Osteoblast (primary cell): ENCODE data around the gene TOR4A. TPM values are rescaled to one million over a fixed set of nuclear protein-coding genes. Genes with fewer than 3 reads are reported as not detected.

Source experiments
- DNase-seq: peaks from one replicate; pipeline ENCODE4 v3.0.0; 2011; ENCODE audit warnings: low spot score, mixed read lengths; ENCODE audit not compliant: insufficient read length; ENCODE audit errors: missing footprints
- H2AFZ ChIP-seq: 2 replicates; pipeline ENCODE4 v1.6.0; 2011; ENCODE audit warnings: mild to moderate bottlenecking, low read length
- H3K27ac ChIP-seq: 2 replicates; pipeline ENCODE4 v1.5.1; 2011; ENCODE audit warnings: mild to moderate bottlenecking, low read depth, low read length, moderate library complexity
- H3K27me3 ChIP-seq: 2 replicates; pipeline ENCODE4 v1.6.0; 2012; ENCODE audit warnings: mild to moderate bottlenecking, control low read depth, inconsistent platforms, low read length, moderate library complexity; ENCODE audit not compliant: insufficient read depth
- H3K36me3 ChIP-seq: 2 replicates; pipeline ENCODE4 v1.5.1; 2011; ENCODE audit warnings: mild to moderate bottlenecking, low read length, control low read depth, moderate library complexity; ENCODE audit not compliant: insufficient read depth
- H3K4me1 ChIP-seq: 2 replicates; pipeline ENCODE4 v1.5.1; 2011; ENCODE audit warnings: mild to moderate bottlenecking, low read length, control low read depth, moderate library complexity; ENCODE audit not compliant: insufficient read depth
- H3K4me2 ChIP-seq: 2 replicates; pipeline ENCODE4 v1.6.0; 2011; ENCODE audit warnings: mild to moderate bottlenecking, low read length; ENCODE audit not compliant: insufficient read depth
- H3K4me3 ChIP-seq: fragments of 200-600 bp; sonication (generic); 3 replicates; pipeline ENCODE4 v1.5.1; 2012; ENCODE audit warnings: mild to moderate bottlenecking, low read length, inconsistent platforms; ENCODE audit not compliant: insufficient read depth
- H3K79me2 ChIP-seq: 2 replicates; pipeline ENCODE4 v1.6.0; 2012; ENCODE audit warnings: mild to moderate bottlenecking, low read length, control low read depth, inconsistent platforms; ENCODE audit not compliant: insufficient read depth
- H3K9me3 ChIP-seq: 2 replicates; pipeline ENCODE4 v1.5.1; 2011; ENCODE audit warnings: low read depth, low read length, control low read depth
- H4K20me1 ChIP-seq: 2 replicates; pipeline ENCODE4 v1.6.0; 2012; ENCODE audit warnings: mild to moderate bottlenecking, low read length, control low read depth; ENCODE audit not compliant: insufficient read depth
- total RNA-seq: library from RNA; depleted of rRNA; stranded (reverse); fragments of >200 nt; gene quantifications from 2 replicates; pipeline ENCODE4 v1.2.3, GENCODE V29; 2012
- TF ChIP-seq, protein P1 (sequence below): IDR thresholded peaks from 2 replicates; pipeline ENCODE4 v1.5.1; 2011; ENCODE audit warnings: mild to moderate bottlenecking, low read depth, low read length, moderate library complexity; ENCODE audit errors: extremely low read depth

TOR4A gene
- total RNA-seq, 1 donor: 2.5 TPM

DNA sequence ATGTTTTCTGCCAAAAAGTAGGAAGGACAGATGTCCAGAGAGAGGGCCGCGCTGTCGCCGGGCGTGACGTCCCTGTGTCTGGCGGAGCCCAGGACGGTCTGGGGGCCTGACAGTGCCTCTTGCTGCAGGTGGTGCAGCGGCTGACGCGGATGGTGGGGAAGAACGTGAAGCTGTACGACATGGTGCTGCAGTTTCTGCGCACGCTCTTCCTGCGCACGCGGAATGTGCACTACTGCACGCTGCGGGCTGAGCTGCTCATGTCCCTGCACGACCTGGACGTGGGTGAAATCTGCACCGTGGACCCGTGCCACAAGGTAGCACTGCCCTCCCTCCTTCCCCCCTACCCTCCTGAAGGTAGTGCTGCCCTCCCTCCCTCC, 14.6 kb upstream of the TOR4A start:
- TF ChIP-seq, protein P1, sequence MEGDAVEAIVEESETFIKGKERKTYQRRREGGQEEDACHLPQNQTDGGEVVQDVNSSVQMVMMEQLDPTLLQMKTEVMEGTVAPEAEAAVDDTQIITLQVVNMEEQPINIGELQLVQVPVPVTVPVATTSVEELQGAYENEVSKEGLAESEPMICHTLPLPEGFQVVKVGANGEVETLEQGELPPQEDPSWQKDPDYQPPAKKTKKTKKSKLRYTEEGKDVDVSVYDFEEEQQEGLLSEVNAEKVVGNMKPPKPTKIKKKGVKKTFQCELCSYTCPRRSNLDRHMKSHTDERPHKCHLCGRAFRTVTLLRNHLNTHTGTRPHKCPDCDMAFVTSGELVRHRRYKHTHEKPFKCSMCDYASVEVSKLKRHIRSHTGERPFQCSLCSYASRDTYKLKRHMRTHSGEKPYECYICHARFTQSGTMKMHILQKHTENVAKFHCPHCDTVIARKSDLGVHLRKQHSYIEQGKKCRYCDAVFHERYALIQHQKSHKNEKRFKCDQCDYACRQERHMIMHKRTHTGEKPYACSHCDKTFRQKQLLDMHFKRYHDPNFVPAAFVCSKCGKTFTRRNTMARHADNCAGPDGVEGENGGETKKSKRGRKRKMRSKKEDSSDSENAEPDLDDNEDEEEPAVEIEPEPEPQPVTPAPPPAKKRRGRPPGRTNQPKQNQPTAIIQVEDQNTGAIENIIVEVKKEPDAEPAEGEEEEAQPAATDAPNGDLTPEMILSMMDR: no peak
- H3K36me3 ChIP-seq: peaks cover 40% of the 10 kb centered on the region
- H3K27ac ChIP-seq: no peak overlapping the region
- H3K27me3 ChIP-seq: no peaks in the 10 kb centered on the region
- H3K4me1 ChIP-seq: peaks cover 4% of the 10 kb centered on the region
- H3K79me2 ChIP-seq: peaks cover 14% of the 10 kb centered on the region
- peak; percentile 29 for DNase-seq
- H3K4me2 ChIP-seq: no peak overlapping the region
- no peaks in the 10 kb centered on the region for H3K9me3 ChIP-seq
- H3K4me3 ChIP-seq: no peak overlapping the region
- H2AFZ ChIP-seq: no peak overlapping the region
- peaks cover 2% of the 10 kb centered on the region for H4K20me1 ChIP-seq

DNA sequence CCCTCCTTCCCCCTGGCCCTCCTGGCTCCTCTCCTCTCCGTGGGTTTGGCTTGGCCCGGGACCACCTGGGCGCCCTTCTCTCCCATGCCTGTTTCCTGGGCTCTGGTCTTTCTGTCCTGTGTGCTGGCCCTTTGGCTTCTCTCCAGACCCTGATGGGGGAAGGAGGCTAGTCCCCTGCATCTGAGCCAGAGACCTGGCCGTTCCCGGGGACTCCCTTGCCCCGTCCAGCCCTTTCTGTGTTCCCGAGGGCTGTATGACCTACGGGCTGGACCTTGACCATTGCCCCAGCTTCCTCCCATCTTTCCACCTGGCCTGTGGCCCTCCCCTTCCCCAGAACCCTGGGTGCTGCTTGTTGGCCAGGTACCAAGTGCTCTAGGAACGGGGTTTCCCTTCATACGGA, 14.0 kb upstream of the TOR4A start:
- H2AFZ ChIP-seq: no peak overlapping the region
- H3K4me2 ChIP-seq: no peak overlapping the region
- H3K27ac ChIP-seq: no peak overlapping the region
- peaks cover 41% of the 10 kb centered on the region for H3K36me3 ChIP-seq
- TF ChIP-seq, protein P1: no peak
- H3K9me3 ChIP-seq: no peaks in the 10 kb centered on the region
- peaks cover 5% of the 10 kb centered on the region for H4K20me1 ChIP-seq
- H3K4me3 ChIP-seq: no peak overlapping the region
- peaks cover 11% of the 10 kb centered on the region for H3K79me2 ChIP-seq
- peak; percentile 29 for DNase-seq
- peaks cover 9% of the 10 kb centered on the region for H3K4me1 ChIP-seq
- no peaks in the 10 kb centered on the region for H3K27me3 ChIP-seq

DNA sequence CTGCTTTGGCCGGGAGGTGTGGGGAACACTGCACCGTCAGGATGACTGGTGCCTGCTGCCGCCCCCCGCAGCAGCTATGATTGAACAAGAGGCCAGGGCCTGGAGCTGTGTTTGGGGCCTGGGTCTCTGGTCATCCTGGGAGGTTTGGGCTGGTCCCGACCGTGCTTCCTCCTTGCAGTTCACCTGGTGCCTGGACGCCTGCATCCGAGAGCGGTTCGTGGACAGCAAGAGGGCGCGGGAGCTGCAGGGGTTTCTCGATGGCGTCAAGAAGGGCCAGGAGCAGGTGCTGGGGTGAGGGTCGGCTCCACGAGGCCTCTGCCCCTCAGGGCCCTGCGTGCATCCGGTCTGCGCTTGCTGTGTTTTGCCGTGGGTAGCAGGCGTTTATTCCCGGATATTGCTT, 13.5 kb upstream of the TOR4A start:
- TF ChIP-seq, protein P1: no peak

DNA sequence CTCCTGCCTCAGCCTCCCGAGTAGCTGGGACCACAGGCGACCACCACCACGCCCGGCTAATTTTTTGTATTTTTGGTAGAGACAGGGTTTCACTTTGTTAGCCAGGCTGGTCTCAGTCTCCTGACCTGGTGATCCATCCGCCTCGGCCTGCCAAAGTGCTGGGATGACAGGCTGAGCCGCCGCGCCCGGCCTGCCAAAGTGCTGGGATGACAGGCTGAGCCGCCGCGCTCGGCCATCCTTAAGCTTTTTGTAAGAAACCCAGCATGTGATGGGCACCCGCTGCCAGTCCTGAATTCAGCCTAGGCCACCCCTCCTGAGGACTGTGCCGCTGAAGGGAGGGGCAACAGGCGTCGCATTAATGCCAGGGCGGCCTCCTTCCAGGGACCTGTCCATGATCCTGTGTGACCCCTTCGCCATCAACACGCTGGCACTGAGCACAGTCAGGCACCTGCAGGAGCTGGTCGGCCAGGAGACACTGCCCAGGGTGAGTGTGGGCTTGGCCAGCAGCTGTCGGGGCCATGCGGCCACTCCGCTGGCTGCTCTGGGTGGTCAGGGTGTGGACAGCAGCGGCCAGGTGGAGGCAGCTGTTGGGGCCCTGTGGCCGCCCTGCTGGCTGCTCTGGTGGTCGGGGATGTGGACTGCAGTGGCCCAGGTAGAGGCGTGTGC, 11.9 kb upstream of the TOR4A start:
- Histone ChIP-seq H2AFZ (no peak overlapping the region), H3K4me1 (peaks cover 20% of the 10 kb centered on the region), H3K4me2 (no peak overlapping the region), H3K4me3 (no peak overlapping the region), H3K79me2 (peaks cover 15% of the 10 kb centered on the region), H3K36me3 (peaks cover 41% of the 10 kb centered on the region), H3K9me3 (no peaks in the 10 kb centered on the region), H4K20me1 (peaks cover 7% of the 10 kb centered on the region), H3K27me3 (no peaks in the 10 kb centered on the region), H3K27ac (no peak overlapping the region)
- TF ChIP-seq, protein P1: no peak
- peak; percentile 37 for DNase-seq

More for the DNA sequence above, 13.5 kb upstream of the TOR4A start:
- H3K9me3 ChIP-seq: no peaks in the 10 kb centered on the region
- H3K27ac ChIP-seq: no peak overlapping the region
- no peak overlapping the region for H3K4me2 ChIP-seq
- H3K79me2 ChIP-seq: peaks cover 11% of the 10 kb centered on the region
- no peak overlapping the region for H2AFZ ChIP-seq
- H4K20me1 ChIP-seq: peaks cover 5% of the 10 kb centered on the region
- no peak overlapping the region for H3K4me3 ChIP-seq
- peaks cover 15% of the 10 kb centered on the region for H3K4me1 ChIP-seq
- peak; percentile 30 for DNase-seq
- peaks cover 37% of the 10 kb centered on the region for H3K36me3 ChIP-seq
- H3K27me3 ChIP-seq: no peaks in the 10 kb centered on the region
